H7 (cell line): ENCODE results near the gene TRIM40. TPM values are rescaled to one million over a fixed set of nuclear protein-coding genes. Genes with fewer than 3 reads are reported as not detected.

Experiments used
- DNase-seq: peaks from one replicate; pipeline ENCODE4 v3.0.0; 2012
- H3K27me3 ChIP-seq: 2 replicates; pipeline ENCODE4 v1.6.0; 2011; ENCODE audit warnings: mild to moderate bottlenecking, low read length; ENCODE audit not compliant: control insufficient read depth, insufficient read depth
- H3K36me3 ChIP-seq: replicated peaks from 2 replicates; pipeline ENCODE4 v1.5.1; 2011; ENCODE audit warnings: low read length; ENCODE audit not compliant: control insufficient read depth, insufficient read depth
- H3K4me3 ChIP-seq: 2 replicates; pipeline ENCODE4 v1.5.1; 2011; ENCODE audit warnings: low read depth, mild to moderate bottlenecking, control low read depth, low read length, moderate library complexity; ENCODE audit not compliant: insufficient read depth
- total RNA-seq: library from RNA; depleted of rRNA; stranded (reverse); fragments of >200 nt; shearing (Covaris generic); gene quantifications from 2 replicates; pipeline ENCODE4 v1.2.3, GENCODE V29; 2014; rRNA removed

TRIM40 gene
- total RNA-seq, 1 experiment from 2014 or later = not detected

DNA sequence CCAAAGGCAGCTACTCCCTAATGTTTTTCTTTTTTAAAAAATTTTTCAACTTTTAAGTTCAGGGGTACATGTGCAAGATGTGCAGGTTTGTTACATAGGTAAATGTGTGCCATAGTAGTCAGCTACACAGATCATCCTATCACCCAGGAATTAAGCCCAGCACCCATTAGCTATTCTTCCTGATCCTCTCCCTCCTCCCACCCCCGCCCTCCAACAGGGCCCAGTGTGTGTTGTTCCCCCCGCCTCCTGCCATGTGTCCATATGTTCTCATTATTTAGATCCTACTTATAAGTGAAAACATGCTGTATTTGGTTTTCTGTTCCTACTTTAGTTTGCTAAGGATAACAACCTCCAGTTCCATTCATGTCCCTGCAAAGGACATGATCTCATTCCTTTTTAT lies 39.8 kb downstream of the TRIM40 start:
- no peak for DNase-seq
- Histone ChIP-seq H3K4me3 (no peak overlapping the region), H3K36me3 (no peaks in the 10 kb centered on the region), H3K27me3 (peaks cover 31% of the 10 kb centered on the region)

DNA sequence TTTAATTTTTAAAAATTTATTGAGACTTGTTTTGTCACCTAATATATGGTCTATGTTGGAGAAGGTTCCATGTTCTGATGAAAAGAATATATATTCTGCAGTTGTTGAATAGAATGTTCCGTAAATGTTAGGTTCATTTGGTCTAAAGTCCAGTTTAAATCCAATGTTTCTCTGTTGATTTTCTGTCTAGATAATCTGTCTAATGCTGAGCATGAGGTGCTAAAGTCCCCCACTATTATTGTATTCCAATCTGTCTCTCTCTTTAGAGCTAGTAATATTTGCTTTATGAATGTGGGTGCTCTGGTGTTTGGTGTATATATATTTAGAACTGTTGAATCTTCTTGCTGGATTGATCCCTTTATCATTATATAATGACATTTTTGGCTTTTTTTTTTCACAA lies 42.9 kb downstream of the TRIM40 start:
- Histone ChIP-seq H3K4me3 (no peak overlapping the region), H3K27me3 (peaks cover 6% of the 10 kb centered on the region), H3K36me3 (no peaks in the 10 kb centered on the region)
- no peak for DNase-seq

GRCh38 chr6:30180145-30180544 lies 44.2 kb downstream of the TRIM40 start:
- no peak for DNase-seq
- peaks cover 5% of the 10 kb centered on the region for H3K27me3 ChIP-seq

GRCh38 chr6:30184417-30185031 lies 48.6 kb downstream of the TRIM40 start:
- no peaks in the 10 kb centered on the region for H3K27me3 ChIP-seq
- peaks cover 11% of the 10 kb centered on the region for H3K36me3 ChIP-seq
- H3K4me3 ChIP-seq = no peak overlapping the region
- no peak for DNase-seq

More at GRCh38 chr6:30180145-30180544, 44.2 kb downstream of the TRIM40 start:
- Histone ChIP-seq H3K4me3 (no peak overlapping the region), H3K36me3 (no peaks in the 10 kb centered on the region; the same call in 1 of the 2 replicates)

- Histone ChIP-seq H3K27me3 (no peaks in the 10 kb centered on the region), H3K36me3 (peaks cover 18% of the 10 kb centered on the region), H3K4me3 (no peak overlapping the region)
- no peak for DNase-seq
Measured at GRCh38 chr6:30185846-30186484, 50.0 kb downstream of the TRIM40 start.

GRCh38 chr6:30188541-30188940 lies 52.6 kb downstream of the TRIM40 start:
- H3K4me3 ChIP-seq = no peak overlapping the region

GRCh38 chr6:30192076-30192475 lies 56.1 kb downstream of the TRIM40 start:
- H3K27me3 ChIP-seq = no peaks in the 10 kb centered on the region
- peaks cover 15% of the 10 kb centered on the region for H3K36me3 ChIP-seq
- no peak overlapping the region for H3K4me3 ChIP-seq
- no peak for DNase-seq

More at GRCh38 chr6:30188541-30188940, 52.6 kb downstream of the TRIM40 start:
- DNase-seq = no peak
- Histone ChIP-seq H3K36me3 (peaks cover 18% of the 10 kb centered on the region), H3K27me3 (no peaks in the 10 kb centered on the region)

GRCh38 chr6:30194797-30195690 lies 59.1 kb downstream of the TRIM40 start:
- no peak for DNase-seq
- Histone ChIP-seq H3K27me3 (no peaks in the 10 kb centered on the region), H3K36me3 (peaks cover 8% of the 10 kb centered on the region), H3K4me3 (no peak overlapping the region)

DNA sequence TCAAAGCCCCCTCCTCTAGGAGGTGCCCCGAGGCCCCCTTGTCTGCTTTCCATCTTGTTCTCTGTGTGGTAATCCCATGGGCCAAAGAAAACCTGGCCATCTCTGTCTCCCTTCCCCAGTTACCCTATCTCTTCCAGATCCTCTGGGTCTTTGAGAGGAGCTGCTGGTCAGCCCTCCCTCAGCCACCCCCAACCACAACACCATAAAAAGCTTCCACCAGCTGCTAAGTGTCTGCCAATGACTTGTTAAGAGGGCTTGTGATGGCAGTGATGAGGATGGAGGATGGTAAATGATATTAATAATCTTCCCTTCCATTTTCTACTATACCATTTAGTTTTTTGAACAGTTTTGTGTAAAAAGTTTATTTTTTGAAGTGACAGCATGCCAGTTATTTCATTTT lies 60.0 kb downstream of the TRIM40 start:
- DNase-seq = no peak
- H3K27me3 ChIP-seq = no peaks in the 10 kb centered on the region
- H3K4me3 ChIP-seq = no peak overlapping the region
- H3K36me3 ChIP-seq = peaks cover 11% of the 10 kb centered on the region

DNA sequence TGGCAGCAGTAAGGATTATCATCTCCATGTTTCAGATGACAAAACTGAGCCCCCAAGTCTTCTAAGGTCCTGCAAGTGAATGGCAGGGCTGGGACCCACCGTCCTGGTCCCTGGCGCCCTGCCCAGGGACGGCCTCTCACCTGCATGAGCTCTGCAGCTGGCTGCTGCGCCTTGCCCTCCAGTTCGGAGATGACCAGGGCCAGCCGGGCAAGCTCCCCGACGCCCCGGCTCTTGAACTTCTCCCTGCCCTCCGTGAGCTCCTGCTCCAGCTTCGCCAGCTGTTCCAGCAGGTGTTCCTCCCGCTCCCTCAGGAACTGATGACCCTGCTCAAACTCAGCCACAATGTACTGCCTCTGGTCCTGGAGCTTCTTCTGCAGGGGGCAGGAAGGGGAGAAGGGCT lies 60.4 kb downstream of the TRIM40 start:
- H3K36me3 ChIP-seq = peaks cover 11% of the 10 kb centered on the region
- H3K27me3 ChIP-seq = no peaks in the 10 kb centered on the region
- DNase-seq = no peak

More for the DNA sequence above, 60.4 kb downstream of the TRIM40 start:
- H3K4me3 ChIP-seq = no peak overlapping the region

Other genes with a start within 250 kb of the TRIM40 start
- gene HLA-A, start 193.6 kb upstream of the TRIM40 start, total RNA-seq = 55.5 and 73.8 TPM in 2 replicates
- 42.6 and 43.5 TPM in 2 replicates for gene POLR1H, start 74.9 kb upstream of the TRIM40 start, total RNA-seq
- 26.1 and 27.2 TPM in 2 replicates for gene PPP1R11, start 68.9 kb upstream of the TRIM40 start, total RNA-seq
- 0.14 TPM in 1 of 2 replicates, not detected in the other for gene RNF39, start 60.4 kb upstream of the TRIM40 start, total RNA-seq
- not detected in 2 replicates for gene TRIM31, start 23.1 kb upstream of the TRIM40 start, total RNA-seq
- gene TRIM10, start 25.1 kb downstream of the TRIM40 start, total RNA-seq = not detected in 2 replicates
- 0.55 TPM in 1 of 2 replicates, not detected in the other for gene TRIM15, start 27.4 kb downstream of the TRIM40 start, total RNA-seq
- 22.8 and 28.3 TPM in 2 replicates for gene TRIM26, start 77.3 kb downstream of the TRIM40 start, total RNA-seq
- gene TRIM39, start 190.8 kb downstream of the TRIM40 start, total RNA-seq = 12.2 and 13.9 TPM in 2 replicates
- 87.2 and 103 TPM in 2 replicates for gene RPP21, start 209.0 kb downstream of the TRIM40 start, total RNA-seq